NCI-H82 treated with DMSO at 0.1 percent for 48 hours (cell line): ENCODE results near the gene RYR3.
A peak's percentile ranks its signal among the peaks of the same experiment; 100 is the strongest.

Source experiments
- DNase-seq: peaks from one replicate; lab custom pipeline; 2025; ENCODE audit not compliant: unreplicated experiment; lab: John Stamatoyannopoulos, UW

Gene RYR3

DNA sequence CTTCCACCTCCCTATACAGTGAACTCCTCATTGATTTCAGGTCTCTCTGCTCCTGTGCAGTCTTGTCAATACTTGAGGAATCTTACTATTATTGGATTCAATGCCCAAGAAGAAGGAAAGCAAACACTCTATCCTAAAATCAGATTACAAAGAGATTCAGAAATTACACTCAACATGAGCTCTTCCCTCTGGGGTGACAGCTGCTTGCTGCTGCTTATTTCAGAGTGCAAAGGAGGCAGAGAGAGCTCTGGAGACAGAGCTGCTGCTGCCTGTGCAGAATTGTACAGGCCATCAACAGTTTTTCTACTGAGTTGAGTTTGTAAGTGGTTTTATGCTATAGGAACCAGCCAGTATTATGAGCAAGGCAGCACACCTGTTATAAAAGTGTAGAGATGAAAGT lies 7.1 kb downstream of the RYR3 start:
- no peak for DNase-seq

DNA sequence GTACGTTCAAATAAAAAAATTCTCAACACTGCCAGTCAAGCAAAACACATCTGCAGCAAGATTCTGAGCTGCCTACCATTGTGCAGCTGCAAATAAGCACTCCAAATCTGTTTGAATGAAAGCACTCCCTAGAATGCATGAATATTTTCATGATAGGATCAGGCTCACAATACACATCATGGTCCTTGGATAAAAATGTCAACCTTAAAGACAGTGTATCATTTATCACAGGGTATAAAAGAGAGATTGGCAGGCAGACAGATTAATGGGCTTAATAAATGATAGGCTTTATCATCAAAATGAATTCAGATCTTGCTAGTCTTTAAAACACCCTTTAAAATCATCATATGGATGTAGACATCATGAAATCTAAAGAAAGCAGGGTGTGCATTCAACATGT lies 9.2 kb downstream of the RYR3 start:
- DNase-seq = no peak

DNA sequence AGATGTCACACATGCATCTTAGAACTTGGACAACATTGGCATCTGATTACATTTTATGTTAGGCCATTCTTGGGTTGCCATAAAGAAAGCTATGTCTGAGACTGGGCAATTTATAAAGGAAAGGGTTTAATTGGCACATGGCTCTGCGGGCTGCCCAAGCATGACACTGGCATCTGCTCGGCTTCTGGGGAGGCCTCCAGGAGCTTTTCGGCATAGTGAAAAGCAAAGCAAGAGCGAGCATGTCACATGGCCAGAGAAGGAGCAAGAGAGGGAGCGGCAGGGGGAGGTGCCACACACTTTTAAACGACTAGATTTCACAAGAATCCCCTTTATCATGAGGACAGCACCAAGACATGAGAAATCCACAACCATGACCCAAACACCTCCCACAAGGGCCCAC lies 11.3 kb downstream of the RYR3 start:
- no peak for DNase-seq

DNA sequence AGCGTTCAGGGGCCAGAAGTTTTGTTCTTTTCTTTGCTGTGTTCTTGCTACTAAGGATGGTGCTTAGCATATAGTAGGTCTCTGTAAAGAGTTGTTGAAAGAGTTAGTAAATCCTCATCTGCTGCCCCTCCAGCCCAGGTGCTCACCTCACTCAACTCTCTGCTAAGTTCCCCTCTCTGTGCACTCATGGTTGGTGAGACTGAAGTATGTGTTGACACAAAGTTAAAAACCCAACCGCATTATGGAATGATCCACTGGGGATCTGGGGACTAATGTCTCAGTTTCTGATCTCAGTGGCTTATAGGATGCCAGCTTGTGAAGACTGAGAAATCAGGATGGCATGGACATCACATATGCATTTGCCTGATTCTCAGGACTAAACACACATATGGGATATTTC lies 13.8 kb downstream of the RYR3 start:
- DNase-seq = no peak

DNA sequence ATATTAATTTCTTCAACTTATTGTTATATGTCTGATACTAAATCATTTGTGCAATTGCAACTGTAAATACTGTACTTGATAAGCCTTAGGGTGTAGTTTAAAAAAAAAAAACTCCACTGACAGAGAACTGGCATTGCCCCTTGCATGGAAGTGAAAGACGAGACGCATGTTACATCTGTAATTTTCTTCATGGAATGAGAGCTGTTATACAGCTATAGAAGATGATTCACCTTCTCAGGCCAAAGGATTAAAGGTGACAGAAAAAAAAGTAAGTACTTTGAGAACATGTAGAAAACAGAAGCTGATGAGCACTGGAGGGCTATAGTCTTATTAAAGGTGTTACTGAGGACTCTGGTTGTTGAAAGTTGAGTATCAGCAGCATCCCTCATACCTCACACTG lies 16.1 kb downstream of the RYR3 start:
- no peak for DNase-seq

DNA sequence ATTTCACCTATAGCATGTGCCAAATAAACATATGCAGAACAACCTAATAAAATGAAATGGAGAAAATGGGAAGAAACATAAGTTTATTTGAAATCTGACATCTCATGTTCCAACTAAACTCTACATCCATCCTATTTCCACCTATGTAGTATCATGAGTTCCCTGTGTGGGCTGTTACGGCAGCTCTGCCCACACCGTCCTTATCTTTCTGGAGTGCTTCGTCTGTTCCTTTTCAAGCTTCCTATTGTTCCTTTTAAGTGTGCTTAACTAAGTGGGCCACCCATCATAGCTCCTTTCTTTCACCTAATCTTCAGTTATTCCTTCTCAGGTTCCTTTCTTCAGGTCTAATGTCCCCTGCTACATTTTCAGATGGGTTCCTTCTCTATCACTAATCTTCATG lies 17.3 kb downstream of the RYR3 start:
- no peak for DNase-seq

DNA sequence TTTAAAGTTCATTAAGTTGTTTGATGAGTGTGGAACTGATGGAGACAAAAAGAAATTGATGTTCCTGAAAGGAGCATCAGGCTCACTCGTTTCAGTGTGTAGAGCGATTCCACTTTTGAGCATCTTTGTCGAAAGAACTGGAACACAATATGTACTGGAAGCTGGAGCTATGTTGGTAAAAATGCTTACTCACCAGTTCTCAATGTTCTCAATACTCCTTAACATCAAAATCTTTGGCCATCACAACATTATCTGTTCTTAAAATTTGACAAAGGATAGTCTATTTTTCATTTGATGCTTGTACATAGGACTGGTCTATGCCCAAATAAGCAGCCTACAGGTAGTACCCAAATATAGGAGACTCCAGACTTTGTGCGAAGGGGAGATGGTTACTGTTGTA lies 18.7 kb downstream of the RYR3 start:
- no peak for DNase-seq

DNA sequence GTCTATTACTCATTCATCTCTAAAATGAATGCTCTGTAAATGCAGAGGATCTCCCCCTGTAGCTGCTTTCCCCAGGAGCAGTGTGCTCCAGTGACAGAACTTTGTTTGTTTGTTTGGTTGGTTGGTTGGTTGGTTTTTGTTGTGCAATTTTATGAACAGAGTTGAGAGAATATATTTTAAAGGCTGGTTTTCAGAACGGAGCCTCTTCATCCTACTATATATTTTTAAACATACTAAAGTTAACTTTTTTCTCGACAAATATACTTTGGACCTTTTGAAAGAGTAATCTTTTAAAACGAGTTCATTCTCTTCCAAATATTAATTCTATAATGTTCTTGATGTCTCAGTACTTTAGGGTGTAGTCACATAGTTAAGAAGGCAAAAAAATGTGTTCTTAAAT lies 20.2 kb downstream of the RYR3 start:
- peak; percentile 79 for DNase-seq

DNA sequence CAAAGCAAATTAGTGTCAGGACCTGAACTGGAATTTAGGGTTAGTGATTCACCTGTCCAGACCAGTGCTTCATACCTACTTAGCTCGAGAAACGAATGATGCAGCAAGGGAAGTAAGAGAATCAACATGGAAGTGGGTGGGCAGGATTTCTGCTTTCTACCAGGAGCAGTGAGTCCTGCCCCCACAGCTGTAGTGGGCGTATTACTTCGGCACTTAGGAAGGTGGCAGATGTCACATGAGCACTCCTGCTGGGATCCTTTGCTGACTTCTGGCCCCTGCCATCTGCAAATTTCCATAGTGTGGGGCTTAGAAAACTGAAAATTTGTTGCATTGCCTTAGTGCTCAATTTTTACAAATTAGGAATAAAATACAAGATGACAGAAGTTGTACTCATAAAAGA lies 31.2 kb downstream of the RYR3 start:
- DNase-seq = no peak

DNA sequence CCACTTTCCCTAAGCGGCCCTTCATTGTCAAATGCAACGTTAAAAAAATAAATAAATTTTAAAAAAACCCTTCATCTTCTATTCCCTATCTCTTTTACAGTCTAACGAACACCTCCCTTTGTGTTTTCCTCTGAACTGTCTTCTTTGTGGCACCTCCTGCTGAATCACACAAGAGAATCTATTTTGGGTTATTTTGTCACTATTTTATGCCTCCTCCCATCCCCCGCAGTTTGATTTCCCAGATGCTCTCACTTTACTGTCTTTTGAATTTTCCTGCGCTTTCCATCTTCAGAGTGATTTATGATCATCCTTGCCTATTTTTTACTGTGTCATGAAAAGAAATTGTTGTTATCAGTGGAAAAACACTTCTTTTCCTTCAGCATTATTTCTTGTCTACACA lies 32.5 kb downstream of the RYR3 start:
- DNase-seq = no peak

DNA sequence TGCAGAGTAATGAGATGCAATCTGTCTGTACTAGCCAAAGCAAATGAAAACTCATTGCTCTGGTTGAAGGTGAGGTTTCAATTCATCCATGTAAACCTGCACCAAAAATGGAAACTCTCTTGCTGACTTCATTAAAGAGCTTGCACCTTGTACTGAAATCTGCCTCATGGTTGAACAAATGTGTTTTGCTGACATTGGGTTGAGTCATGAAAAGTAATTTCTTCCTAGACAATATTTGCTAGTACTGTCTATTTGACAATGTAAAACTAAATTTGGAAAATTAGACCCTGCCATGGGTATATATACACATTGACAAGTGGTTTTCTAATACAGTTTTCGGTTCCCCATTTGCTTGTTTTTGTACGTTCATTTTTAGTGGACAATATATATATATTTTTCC lies 33.3 kb downstream of the RYR3 start:
- no peak for DNase-seq

DNA sequence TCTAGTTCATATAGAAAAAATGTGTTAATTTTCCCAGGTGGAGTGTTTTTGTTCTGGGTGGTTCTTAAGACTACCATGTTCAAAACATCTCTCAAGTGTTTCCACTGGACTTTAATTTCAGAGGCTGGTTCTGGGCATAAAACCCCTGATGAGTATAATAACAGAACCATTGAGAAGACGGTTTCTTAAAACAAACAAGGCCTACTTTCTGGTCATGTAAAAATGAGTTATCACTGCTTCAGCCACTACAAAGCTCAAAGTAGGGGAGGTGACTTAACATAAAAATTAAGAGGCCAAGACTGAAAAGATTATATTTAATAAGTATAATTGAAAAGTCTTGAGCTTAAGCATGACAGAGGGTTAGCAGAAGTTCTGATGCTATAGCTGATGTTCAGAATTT lies 33.8 kb downstream of the RYR3 start:
- DNase-seq = no peak

DNA sequence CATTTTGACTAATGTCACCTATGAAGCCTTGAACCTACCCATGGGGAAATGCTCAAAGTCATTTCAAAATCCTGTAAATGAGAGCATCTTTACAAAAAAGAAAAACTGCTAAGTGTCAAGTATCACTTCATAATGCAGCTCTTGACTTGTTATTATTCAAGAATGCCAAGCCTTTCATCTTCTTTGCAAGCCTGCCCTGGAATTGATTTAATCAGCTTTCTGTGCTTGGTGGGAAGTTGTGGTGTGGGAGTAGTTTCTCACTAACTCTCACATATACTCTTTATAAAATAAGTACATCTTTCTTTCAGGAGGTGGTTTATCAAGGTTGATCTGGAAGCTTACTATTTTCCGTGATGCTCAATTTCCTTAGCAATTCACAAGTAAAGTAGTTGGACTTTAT lies 43.6 kb downstream of the RYR3 start:
- DNase-seq = no peak

DNA sequence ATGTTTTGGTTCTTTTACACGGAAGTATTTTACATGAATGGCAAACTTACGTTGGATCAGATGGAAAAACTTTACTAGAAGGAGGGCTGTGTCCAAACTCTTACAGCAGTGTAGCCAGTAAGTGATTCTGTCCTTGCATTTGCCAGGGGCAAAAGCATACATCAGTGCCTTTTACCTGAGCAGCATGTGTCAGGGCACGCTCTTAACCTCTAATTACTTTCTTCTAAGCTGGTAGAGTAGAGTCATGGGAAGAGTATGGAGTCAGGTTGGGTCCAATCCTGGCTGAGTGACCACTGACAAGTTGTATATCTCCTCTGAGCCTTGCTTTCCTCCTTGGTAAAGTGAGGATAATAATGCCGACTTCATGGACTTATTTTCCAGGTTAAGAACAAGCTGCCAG lies 47.1 kb downstream of the RYR3 start:
- no peak for DNase-seq

DNA sequence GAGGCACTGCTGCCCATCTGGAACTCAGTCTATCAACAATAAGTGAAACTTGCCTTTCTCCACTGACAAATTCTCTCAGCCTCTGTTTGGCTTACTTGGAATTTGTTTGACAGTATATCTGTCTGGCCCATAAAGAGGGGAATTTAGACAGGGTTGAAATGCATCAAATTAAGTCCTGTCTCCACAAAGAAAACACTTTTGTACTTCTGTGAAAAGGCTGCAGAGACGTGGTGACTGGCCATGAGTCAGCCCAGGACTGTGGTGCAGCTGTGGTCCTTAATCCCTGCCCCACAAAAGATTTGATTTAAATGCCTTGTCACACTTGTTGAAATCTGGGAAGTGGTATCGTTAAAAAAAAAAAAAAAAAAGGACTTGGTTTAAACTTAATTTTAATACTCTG lies 47.5 kb downstream of the RYR3 start:
- DNase-seq = no peak

DNA sequence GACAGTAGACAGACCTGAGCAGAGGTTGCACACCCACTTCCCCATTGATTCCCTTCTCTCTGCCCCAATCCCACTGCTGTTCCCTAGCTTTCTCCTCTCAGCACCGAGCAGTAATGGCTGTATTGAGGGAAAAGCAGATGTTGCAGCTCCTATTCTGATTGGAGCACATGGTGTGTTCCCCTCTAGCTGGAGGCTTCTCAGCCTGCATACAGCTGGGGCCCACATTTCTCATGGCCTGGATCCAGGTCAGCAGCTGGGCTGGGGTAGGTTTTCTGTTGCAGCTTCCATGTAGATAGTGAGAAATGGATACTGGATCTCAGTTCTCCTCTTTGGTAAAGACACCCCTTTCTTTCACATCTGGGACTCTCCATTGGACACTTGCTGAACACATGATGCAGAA lies 50.1 kb downstream of the RYR3 start:
- DNase-seq = no peak

DNA sequence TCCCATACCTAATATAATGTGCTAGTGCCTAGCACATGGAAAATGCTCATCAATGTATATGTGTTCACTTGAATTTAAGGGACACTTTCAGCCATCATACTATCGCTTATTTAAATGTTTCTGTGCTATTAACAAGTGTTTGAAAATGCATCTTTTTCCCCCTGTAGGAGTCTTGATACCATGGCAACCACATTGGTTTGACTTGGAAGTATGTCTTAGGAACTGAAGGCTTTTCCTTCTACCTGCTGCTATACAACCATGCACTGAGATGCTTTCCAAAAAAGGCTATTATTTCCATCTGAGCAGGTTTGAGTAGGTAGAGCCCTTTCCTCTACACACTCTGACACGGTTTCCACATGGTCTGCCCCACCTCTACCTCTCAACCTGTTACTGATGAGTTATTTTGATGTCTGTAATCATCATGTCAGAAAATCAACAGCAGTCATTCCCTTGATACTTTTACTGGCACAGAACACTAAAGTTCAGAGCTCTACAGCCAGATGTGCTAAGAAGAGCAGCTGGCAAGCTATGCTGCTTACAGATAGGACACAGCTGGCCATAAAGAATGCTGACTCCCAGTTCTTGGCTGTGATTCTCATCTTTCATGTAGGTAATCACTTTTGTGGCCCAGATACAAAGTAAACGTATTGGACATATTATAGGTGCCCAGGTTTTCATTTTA lies 59.3 kb downstream of the RYR3 start:
- no peak for DNase-seq

DNA sequence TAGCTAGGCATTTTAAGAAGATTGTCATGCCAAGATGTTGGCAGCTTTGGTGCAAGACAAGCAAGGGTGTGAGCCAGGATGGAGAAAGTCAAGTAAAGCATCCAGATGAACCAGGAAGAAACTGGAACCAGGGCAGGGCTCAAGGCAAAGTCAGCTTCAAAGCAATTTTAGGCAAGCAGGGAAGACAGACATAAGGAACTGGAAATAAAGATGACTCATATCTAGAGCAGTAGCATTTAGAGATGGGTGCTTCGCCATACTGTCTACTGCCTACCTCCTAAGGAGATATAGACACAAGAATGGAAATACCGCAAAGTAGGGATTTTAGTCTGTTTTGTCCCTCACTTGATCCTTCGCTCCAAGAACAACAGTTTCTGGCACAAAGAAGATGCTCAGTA lies 59.9 kb downstream of the RYR3 start:
- DNase-seq = no peak

DNA sequence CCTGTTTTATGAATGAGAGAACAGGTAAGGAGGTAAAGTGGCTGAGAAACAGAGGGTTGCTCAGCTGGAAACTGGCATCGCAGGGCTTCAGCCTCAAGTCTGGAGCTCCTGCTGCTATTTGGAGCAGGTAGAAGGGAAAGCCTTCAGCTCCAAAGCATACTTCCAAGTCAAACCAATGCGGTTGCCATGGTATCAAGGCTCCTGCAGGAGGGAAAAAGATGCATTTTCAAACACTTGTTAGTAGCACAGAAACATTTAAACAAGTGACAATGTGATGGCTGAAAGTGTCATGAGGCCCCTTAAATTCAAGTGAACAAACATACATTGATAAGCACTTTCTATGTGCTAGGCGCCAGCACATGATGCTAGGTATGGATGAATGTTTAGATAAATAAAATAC lies 60.4 kb downstream of the RYR3 start:
- DNase-seq = no peak

DNA sequence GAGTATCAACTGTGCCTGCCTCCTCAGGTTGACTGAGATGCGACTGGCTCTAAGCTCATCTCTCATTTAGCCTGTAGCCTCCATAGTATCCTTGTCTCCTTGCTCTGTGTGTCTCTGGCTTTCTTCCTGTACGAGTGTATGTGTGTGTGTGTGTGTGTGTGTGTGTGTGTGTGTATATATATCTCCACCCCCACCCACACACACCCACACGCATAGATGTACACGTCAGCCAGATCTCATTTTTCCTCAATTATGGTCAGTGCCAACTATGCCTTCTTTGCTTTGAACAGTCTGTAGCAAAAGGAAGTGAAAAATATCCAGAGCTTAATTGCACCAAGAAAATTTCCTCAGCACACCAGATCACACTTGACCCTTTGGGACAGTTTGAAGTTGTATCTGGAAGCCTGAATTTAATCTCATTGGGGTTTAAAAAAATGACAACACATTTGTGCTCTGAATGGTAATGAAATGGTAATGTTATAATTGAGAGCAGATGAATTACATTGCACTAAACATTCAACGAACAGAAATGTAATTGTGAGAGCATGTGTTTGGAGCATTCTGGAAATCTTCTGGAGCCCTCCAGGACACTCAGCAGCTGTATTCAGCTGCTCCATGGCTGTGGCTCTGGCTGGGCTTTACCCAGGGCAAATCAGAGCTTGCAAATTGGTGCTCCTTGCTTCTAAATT lies 63.6 kb downstream of the RYR3 start:
- no peak for DNase-seq

DNA sequence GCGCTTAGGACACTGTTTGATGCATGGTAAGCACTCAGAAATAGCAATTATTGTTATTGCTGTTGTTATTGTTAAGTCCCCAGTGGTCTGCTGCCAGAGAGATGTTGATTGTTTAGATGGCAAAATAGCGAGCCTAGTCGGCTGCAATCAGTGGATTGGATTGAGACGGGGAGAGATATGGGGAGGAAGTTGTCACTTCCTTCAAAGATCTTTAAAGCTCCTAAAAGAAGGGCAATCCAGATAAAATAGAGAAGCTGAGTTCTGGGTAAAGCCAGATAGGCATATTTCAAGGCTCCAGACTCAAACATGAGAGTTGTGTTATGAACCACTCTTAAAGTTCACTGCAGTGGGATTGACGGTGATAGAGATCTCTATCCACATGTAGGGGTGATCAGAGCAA lies 64.5 kb downstream of the RYR3 start:
- no peak for DNase-seq

DNA sequence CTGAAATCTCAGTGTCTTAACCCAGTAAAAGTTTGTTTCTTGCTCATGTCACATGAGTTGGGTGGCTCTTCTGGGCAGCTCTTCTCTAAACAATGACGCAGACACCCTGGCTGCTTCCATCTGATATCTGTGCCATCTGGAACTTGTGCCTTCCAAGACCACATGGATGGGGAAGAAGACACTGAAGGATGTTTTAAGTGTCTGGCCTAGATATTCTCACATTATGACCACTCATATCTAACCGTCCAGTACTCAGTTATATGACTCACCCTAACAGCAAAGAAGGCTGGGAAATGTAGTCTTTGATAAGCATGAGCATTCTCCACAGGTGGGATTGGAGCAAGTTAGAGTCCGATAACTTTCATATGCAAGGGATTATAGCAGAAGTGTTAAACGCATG lies 66.4 kb downstream of the RYR3 start:
- no peak for DNase-seq

DNA sequence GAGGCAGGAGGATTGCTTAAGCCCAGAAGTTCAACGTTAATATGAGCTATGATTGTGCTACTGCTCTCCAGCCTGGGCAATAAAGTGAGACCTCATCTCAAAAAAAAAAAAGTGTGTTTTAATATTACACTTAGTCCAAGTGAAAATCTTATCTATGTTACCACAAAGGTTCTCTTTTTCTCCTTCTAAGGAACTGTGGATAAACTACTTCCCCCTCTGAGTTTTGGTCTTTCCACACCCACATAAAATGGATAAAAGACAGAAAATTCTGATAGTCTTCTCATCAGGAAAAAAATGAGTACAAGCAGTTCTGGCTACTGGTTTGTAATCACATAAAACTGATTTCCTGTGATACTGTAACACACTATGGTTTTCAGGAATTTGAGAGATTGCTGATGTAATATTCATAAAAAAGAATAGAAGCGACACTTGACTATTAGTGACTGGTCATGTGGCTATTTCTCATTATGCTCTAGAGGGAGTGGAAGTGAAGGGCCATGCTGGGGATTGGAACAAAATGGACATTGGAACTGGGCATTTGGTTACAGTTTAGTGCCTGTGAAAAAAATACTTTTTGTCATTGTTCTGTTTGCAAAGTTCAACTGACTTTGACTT lies 68.2 kb downstream of the RYR3 start:
- no peak for DNase-seq
